Urothelium cell line (cell line): ENCODE measurements around the gene FAM222A.

Experiments
- DNase-seq: peaks from one replicate; pipeline ENCODE4 v3.0.0; 2011; ENCODE audit warnings: low spot score, mixed read lengths
- FAIRE-seq: peaks from 2 replicates; lab custom pipeline; 2011; peaks lifted over from hg19 to GRCh38; lab: Jason Lieb, UNC

Gene FAM222A

DNA sequence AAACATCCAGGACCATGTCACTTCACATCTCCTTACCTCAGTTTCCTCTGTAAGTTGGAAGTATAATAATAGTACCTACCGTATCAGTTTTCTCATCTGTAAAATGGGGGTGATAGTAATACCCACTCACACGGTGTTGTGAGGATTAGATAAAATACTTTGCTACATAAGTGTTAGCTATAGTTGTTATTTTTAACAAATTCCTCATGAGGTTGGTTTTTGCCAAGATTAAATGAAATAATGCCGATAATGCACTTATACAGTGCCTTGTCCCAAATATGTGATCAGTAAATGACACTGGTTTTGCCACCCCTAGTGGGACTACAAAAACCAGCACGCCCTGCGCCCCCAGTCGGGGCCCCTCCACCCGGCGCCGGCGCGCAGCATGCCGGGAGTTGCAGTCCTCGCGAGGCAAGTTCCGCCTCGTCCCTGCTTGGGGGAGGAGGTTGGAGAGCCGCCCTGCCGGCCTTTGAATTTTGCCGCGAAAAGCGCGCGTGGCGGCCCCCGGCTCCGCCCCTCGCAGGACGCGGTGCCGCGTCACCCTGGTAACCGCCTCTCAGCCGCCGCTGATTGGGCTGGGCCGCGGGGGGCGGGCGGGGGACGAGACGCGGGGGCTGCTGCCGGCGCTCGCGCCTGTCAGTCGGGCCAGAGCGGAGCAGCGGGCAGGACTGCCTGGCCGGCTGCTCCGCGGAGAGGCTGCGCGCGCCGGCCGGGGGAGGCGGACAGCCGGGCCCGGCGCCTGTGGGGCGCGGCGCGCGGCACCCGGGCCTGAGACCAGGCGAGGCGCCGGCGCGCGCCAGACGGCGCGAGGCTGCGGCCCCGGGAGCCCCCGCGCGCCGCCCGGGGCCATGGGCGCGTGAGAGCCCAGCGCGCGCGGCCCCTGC is at the start of gene FAM222A:
Gene FAM222A (plus strand): TSS at position 639 of the 884 bp plus-strand sequence. CDS start 30,322 bp downstream, outside the sequence.
- FAIRE-seq, result no peak

GRCh38 chr12:109664402-109664801 is 49.2 kb upstream of the FAM222A start:
- no peak for DNase-seq
- no peak for FAIRE-seq

More for the DNA sequence above, at the start of gene FAM222A:
- DNase-seq, result peak; percentile 94

DNA sequence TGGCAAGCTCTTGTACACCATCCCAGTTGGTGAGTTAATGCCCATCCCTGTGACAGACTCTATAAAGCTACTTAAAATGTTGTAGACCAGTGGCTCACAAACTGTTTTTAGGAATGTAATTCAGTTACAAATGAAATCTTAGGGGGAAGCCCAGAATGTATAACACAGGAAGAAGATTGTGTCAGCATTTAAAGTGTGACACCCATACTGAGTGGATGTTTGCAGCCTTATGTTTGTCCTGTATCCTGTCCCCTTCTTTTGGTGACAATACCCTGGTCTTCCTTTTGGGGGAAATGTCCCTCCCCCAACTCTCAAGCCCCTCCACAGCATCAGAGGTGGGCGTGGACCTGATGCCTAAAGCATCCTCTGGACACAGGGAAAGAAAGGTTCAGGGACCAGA is 47.6 kb upstream of the FAM222A start:
- DNase-seq (no peak), FAIRE-seq (no peak)

- FAIRE-seq, result no peak
- no peak for DNase-seq
Observed at GRCh38 chr12:109670731-109671130, 42.9 kb upstream of the FAM222A start.

DNA sequence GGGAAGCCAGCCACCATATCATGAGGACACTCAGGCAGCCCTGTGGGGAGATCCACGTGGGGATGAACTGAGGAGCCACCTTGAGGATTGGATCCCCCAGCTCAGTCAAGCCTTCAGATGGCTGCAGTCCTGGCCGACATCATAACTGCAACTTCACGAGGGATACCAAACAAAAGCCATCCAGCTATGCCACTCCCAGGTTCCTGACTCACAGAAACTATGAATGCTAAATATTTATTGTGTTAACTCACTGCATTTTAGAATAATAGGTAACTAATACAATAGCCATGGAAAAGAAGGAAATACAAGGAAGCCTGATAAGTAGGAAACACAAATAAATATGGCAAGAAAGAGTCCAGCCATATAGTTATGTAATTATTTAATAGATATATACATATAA is 42.1 kb upstream of the FAM222A start:
- FAIRE-seq, result no peak
- DNase-seq, result no peak

GRCh38 chr12:109673379-109673778 is 40.2 kb upstream of the FAM222A start:
- DNase-seq, result no peak
- FAIRE-seq, result no peak

DNA sequence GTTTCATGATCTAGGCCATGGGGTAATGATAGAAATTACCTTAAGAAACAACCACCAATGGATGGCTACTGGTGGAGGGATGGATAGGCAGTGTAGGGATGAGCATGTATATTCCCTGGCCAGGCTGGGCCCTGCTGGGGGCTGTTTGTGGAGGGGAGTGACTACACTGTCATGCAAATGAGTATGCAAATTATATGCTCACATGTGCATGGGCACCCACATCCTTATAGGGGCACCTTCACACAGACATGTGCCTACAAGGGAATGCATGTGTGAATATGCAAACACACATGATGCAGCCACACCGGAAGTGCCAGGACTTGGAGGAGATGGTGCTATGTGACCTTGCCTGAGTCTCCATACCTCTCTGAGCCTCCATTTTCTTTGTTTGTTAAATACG is 39.7 kb upstream of the FAM222A start:
- FAIRE-seq, result no peak
- no peak for DNase-seq

DNA sequence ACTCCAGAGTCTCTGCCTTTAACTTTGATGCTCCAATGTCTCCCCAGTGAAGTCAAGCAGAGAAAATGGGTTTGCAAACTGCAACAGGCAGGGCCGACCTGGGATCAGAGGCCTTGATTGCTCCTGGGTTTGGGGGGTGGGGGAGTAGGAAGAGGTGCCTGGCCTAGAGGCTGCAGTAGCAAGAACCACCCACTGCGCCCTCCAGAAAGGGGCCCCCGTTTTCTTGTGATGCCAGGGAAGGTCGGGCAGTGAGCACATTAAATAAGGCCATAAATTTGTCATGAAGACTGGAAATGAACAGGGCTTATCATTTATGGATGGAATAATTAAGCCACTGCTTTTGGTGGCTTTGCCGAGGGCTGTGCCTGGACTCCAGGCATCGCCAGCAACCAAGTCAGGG is 38.2 kb upstream of the FAM222A start:
- DNase-seq (no peak), FAIRE-seq (no peak)

- FAIRE-seq (no peak), DNase-seq (no peak)
Observed at GRCh38 chr12:109677279-109677691, 36.3 kb upstream of the FAM222A start.

GRCh38 chr12:109678719-109679118 is 34.9 kb upstream of the FAM222A start:
- no peak for FAIRE-seq
- no peak for DNase-seq

- no peak for FAIRE-seq
- no peak for DNase-seq
Observed at GRCh38 chr12:109679501-109680263, 33.9 kb upstream of the FAM222A start.

- DNase-seq (no peak), FAIRE-seq (no peak)
Observed at GRCh38 chr12:109680264-109681005, 33.2 kb upstream of the FAM222A start.

DNA sequence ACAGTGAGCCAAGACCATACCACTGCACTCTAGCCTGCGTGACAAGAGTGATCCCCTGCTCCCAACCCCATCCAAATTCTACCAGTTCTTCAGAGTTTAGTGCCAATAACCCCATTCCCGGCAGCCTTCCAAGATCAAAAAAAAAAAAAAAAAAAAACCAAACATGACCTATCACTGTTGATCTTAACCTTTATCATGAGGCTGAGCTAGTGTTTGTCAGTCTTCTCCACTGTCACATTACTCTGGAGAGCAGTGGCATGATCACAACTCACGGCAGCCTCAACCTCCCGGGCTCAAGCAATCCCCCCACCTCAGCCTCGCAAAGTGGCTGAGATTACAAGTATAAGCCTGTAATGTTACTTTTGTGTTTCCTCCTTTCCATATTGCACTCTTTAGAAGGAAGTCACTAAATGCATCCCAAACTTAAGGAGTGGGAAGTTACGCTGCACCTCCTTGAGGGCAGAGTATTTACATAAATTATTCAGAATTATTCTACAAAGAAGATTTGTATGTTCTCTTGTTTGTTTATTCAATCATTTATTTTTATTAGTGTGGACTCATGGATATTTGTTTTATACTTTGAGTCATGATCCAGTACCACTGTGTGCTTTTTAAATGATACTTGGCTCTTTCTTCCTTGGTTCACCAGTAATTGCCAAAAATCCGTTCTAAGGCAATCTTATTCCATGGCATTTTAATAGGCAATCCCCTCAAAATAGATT is 31.5 kb upstream of the FAM222A start:
- DNase-seq (no peak), FAIRE-seq (no peak)

- DNase-seq, result no peak
- FAIRE-seq, result no peak
Observed at GRCh38 chr12:109682708-109683060, 30.9 kb upstream of the FAM222A start.

- DNase-seq (no peak), FAIRE-seq (no peak)
Observed at GRCh38 chr12:109683316-109683715, 30.3 kb upstream of the FAM222A start.

- DNase-seq (no peak), FAIRE-seq (no peak)
Observed at GRCh38 chr12:109685574-109686447, 27.8 kb upstream of the FAM222A start.

DNA sequence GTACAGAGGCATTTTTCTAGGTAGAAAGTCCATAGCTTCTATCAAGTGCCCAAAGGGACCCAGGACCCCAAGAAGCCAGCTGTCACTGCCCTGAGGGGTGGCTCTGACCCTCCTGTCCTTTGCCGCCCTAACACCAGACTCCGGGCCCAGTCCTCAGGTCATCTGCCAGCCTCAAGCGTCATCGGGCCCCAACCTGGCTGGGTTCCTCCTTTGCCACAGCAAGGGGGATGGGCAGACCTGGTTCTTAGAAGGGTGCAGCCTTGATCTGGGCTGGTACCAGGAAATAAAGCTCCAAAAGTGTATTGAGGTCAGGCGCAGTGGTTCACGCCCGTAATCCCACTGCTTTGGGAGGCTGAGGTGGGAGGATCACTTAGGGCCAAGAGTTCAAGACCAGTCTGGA is 27.1 kb upstream of the FAM222A start:
- DNase-seq (no peak), FAIRE-seq (no peak)

GRCh38 chr12:109687250-109687649 is 26.4 kb upstream of the FAM222A start:
- DNase-seq (no peak), FAIRE-seq (no peak)

GRCh38 chr12:109689426-109689825 is 24.2 kb upstream of the FAM222A start:
- DNase-seq (no peak), FAIRE-seq (no peak)

DNA sequence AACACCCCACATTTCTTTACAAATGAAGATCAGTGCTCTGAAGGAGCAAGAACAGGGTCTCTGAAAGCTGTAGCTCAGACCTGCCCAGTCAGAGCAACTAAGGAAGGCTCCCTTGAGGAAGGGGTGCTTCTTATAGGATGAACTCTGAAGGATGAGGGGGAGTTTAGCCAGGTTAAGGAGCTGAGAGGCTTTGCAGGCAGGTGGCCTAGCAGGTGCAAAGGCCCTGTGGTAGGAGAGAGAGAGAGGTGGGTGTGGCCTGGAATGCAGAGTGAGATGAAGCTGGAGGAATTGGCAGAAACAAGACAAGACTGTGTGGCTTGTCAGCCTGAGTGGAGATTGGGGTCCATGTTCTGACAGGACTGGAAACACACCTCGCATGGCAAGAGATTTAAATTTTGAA is 20.5 kb upstream of the FAM222A start:
- DNase-seq (no peak), FAIRE-seq (no peak)
